Neuronal stem cell (in vitro differentiated cells): ENCODE results near the gene CDK2AP2. TPM values are rescaled to one million over a fixed set of nuclear protein-coding genes. Genes with fewer than 3 reads are reported as not detected.

Experiments
- DNase-seq: peaks from one replicate; pipeline ENCODE4 v3.0.0-alpha.2; 2013; ENCODE audit warnings: low spot score
- H2AFZ ChIP-seq: one replicate; pipeline ENCODE4 v1.6.1; 2013; ENCODE audit warnings: mild to moderate bottlenecking, low read length, inconsistent platforms
- H2AK5ac ChIP-seq: 2 replicates; pipeline ENCODE4 v1.6.1; 2013; ENCODE audit warnings: low read depth, mild to moderate bottlenecking, inconsistent platforms, low read length, moderate library complexity, mixed read lengths
- H2BK120ac ChIP-seq: 2 replicates; pipeline ENCODE4 v1.6.1; 2013; ENCODE audit warnings: low read depth, mild to moderate bottlenecking, inconsistent platforms, low read length, moderate library complexity, mixed read lengths
- H2BK12ac ChIP-seq: one replicate; pipeline ENCODE4 v1.6.1; 2013; ENCODE audit warnings: low read length, inconsistent platforms
- H2BK15ac ChIP-seq: 2 replicates; pipeline ENCODE4 v1.6.1; 2013; ENCODE audit warnings: mild to moderate bottlenecking, low read length, inconsistent platforms, mixed read lengths
- H2BK5ac ChIP-seq: one replicate; pipeline ENCODE4 v1.6.1; 2013; ENCODE audit warnings: inconsistent platforms, mild to moderate bottlenecking, low read length, moderate library complexity
- H3K14ac ChIP-seq: one replicate; pipeline ENCODE4 v1.6.1; 2013; ENCODE audit warnings: low read length, inconsistent platforms
- H3K18ac ChIP-seq: 2 replicates; pipeline ENCODE4 v1.6.1; 2013; ENCODE audit warnings: low read length, inconsistent platforms
- H3K23ac ChIP-seq: 2 replicates; pipeline ENCODE4 v1.6.1; 2013; ENCODE audit warnings: low read depth, mild to moderate bottlenecking, mixed read lengths, low read length, inconsistent platforms; ENCODE audit not compliant: poor library complexity
- H3K27ac ChIP-seq: replicated peaks from 3 replicates; pipeline ENCODE4 v1.5.1; 2013; ENCODE audit warnings: low read length, inconsistent platforms
- H3K27me3 ChIP-seq, 3 experiments: 2 replicates each; pipeline ENCODE4 v1.6.1; 2013; ENCODE audit warnings: low read length in 3 of 3, mild to moderate bottlenecking in 2 of 3, inconsistent platforms in 1 of 3, low read depth in 1 of 3, mixed read lengths in 1 of 3, moderate library complexity in 1 of 3; ENCODE audit not compliant: control insufficient read depth in 3 of 3, insufficient read depth in 3 of 3
- H3K36me3 ChIP-seq, 2 donors: replicated peaks in 1 of 2; 2 replicates each; pipeline ENCODE4 v1.6.1; 2013; ENCODE audit warnings: low read length in 2 of 2; ENCODE audit not compliant: control insufficient read depth in 2 of 2, insufficient read depth in 2 of 2
- H3K4ac ChIP-seq: 2 replicates; pipeline ENCODE4 v1.6.1; 2013; ENCODE audit warnings: inconsistent platforms, mild to moderate bottlenecking, low read length, moderate library complexity
- H3K4me1 ChIP-seq, 2 donors: 1 replicate in 1 of 2; 2 replicates in 1 of 2; pipeline ENCODE4 v1.6.1; 2013; ENCODE audit warnings: low read length in 2 of 2, low read depth in 1 of 2; ENCODE audit not compliant: control insufficient read depth in 2 of 2, insufficient read depth in 1 of 2
- H3K4me2 ChIP-seq: one replicate; pipeline ENCODE4 v1.6.1; 2013; ENCODE audit warnings: mild to moderate bottlenecking, low read length, inconsistent platforms; ENCODE audit not compliant: insufficient read depth, poor library complexity, severe bottlenecking
- H3K4me3 ChIP-seq, 2 donors: 2 replicates each; pipeline ENCODE4 v1.5.1; 2013; ENCODE audit warnings: low read length in 2 of 2, mild to moderate bottlenecking in 2 of 2, inconsistent platforms in 1 of 2, moderate library complexity in 1 of 2
- H3K79me1 ChIP-seq: one replicate; pipeline ENCODE4 v1.6.1; 2013; ENCODE audit warnings: low read depth, mild to moderate bottlenecking, inconsistent platforms, low read length, moderate library complexity
- H3K9ac ChIP-seq: one replicate; pipeline ENCODE4 v1.6.1; 2013; ENCODE audit warnings: mild to moderate bottlenecking, low read depth, low read length, inconsistent platforms; ENCODE audit not compliant: poor library complexity
- H3K9me3 ChIP-seq, 2 donors: replicated peaks in 1 of 2; 2 replicates each; pipeline versions ENCODE3 to v1.6.1; 2013; ENCODE audit warnings: low read length in 2 of 2, mild to moderate bottlenecking in 2 of 2, inconsistent platforms in 1 of 2, low read depth in 1 of 2, mixed read lengths in 1 of 2, moderate library complexity in 1 of 2; ENCODE audit not compliant: control insufficient read depth in 2 of 2, insufficient read depth in 1 of 2
- H4K8ac ChIP-seq: one replicate; pipeline ENCODE4 v1.6.1; 2013; ENCODE audit warnings: low read depth, mild to moderate bottlenecking, inconsistent platforms, low read length, moderate library complexity
- H4K91ac ChIP-seq: one replicate; pipeline ENCODE4 v1.6.1; 2013; ENCODE audit warnings: low read length, low read depth, mild to moderate bottlenecking, inconsistent platforms; ENCODE audit not compliant: poor library complexity
- WGBS, 2 donors: extraction: QIAGEN DNeasy Blood & Tissue Kit; methylation state at CpG; one replicate each; pipeline ENCODE4 v1.1.7; 2013; ENCODE audit warnings: missing lambda C conversion rate in 2 of 2, mixed read lengths in 1 of 2; ENCODE audit not compliant: insufficient read length in 2 of 2, insufficient replicate concordance in 1 of 2; ENCODE audit errors: extremely low coverage in 2 of 2; 5-methylcytosine and 5-hydroxymethylcytosine counted together
- small RNA-seq: library from polyadenylated mRNA; stranded (forward); fragments of <200 nt; extraction: miRNeasy Mini kit (QIAGEN cat#:217004); gene quantifications from one replicate; pipeline ENCODE3, GENCODE V24; 2013; ENCODE audit not compliant: insufficient read depth

CDK2AP2 gene

DNA sequence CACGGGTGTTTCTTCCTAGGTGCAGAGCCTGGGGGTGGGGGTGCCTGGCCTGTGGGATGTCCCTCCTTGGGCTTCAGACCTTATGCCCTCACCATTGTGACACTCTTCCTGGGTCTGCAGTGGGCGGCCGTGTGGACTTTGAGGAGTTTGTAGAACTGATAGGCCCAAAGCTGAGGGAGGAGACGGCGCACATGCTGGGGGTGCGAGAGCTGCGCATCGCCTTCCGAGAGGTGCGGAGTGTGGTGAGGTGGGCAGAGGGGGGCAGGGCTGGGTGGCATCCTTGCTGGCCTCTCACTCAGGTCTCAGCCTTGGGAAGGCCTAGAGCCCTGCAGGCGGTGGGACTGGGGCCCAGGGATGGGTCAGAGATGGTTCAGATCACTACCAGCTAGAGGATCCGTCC is 50.5 kb downstream of the CDK2AP2 start:
- DNase-seq: no peak
- Histone ChIP-seq H3K36me3 (no peaks in the 10 kb centered on the region), H2BK120ac (no peak overlapping the region), H3K4me3 (no peak overlapping the region), H3K27ac (no peak overlapping the region), H3K23ac (no peak overlapping the region), H4K8ac (no peak overlapping the region), H2BK12ac (no peak overlapping the region), H3K14ac (no peak overlapping the region), H3K4me1 (no peaks in the 10 kb centered on the region), H3K4me2 (no peak overlapping the region), H3K9ac (no peak overlapping the region), H3K27me3 (no peaks in the 10 kb centered on the region), H4K91ac (no peak overlapping the region), H3K18ac (peak overlapping the region; percentile 48), H2BK5ac (no peak overlapping the region), H3K4ac (no peak overlapping the region), H3K9me3 (no peaks in the 10 kb centered on the region), H3K79me1 (peaks cover 2% of the 10 kb centered on the region), H2AK5ac (peak overlapping the region; percentile 21), H2AFZ (no peak overlapping the region), H2BK15ac (no peak overlapping the region)
- WGBS, 2 donors: no CpG with 5 or more reads among the region's 12 CpGs

Small RNA genes lying within 50 kb of the gene (small RNA-seq; reads per million reads assigned to genes)
- not detected for gene MIR6752
